Measurements from ENCODE around the gene LACTB.

DNA sequence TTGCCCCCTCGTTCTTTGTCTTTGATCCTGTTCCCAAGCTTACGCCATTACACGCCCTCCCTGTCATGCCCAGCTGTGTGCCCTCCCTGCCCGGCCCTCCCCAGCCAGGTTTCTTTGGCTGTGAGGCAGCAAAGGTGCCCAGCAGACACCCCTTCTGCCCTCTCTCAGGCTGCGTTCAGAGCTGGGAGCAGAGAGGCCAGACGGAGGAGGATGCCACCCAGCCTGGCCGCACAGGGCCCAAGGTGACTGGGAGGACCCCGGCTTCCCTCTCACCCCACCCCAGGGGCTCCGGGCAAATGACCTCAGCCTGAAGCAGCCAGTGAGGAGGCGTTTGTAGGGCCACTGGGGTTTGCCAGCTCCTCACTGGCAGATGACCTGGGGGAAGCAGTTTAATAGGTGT, 30.8 kb upstream of the LACTB start:
- TF ChIP-seq CTCF (IDR thresholded peaks at IDR 0.05; ENCODE audit: insufficient read depth, low read length, poor library complexity, severe bottlenecking) (no peak), EZH2phosphoT487 (conservative IDR thresholded peaks at IDR 0.05; ENCODE audit: low read length) (no peak)

Data from SU-DHL-6 (cell line).